H1 (cell line): Measurements from ENCODE around the gene MVP. TPM values are rescaled to one million over a fixed set of nuclear protein-coding genes. Genes with fewer than 3 reads are reported as not detected.

ENCODE experiments used
- CTCF ChIA-PET: fragments of 300-600 bp; sonication (Branson Sonifier 250); formaldehyde crosslinking; loops from one replicate; lab custom pipeline; 2021; ENCODE audit not compliant: partially characterized antibody; lab: Charles Lee
- POLR2A ChIA-PET: fragments of 300-600 bp; sonication (Branson Sonifier 250); formaldehyde crosslinking; loops from one replicate; lab custom pipeline; 2021; ENCODE audit warnings: inconsistent platforms; ENCODE audit not compliant: partially characterized antibody; lab: Charles Lee
- DNase-seq, 2 experiments: peaks; one replicate each; pipeline versions ENCODE4 v3.0.0 to v3.0.0-alpha.2; 2010 to 2022; ENCODE audit warnings: low spot score in 2 of 2, low read depth in 1 of 2, mixed read lengths in 1 of 2
- FAIRE-seq: peaks from 2 replicates; lab custom pipeline; 2011; peaks lifted over from hg19 to GRCh38; lab: Jason Lieb, UNC
- H2AFZ ChIP-seq: 2 replicates; pipeline ENCODE4 v1.8.1; 2012; ENCODE audit warnings: low read length, inconsistent platforms
- H2AK5ac ChIP-seq: 2 replicates; pipeline ENCODE4 v1.6.1; 2013; ENCODE audit warnings: low read depth, low read length
- H2BK120ac ChIP-seq: replicated peaks from 2 replicates; pipeline ENCODE3; 2013; ENCODE audit warnings: low read depth, low read length, inconsistent platforms
- H2BK12ac ChIP-seq: 2 replicates; pipeline ENCODE4 v1.6.1; 2013; ENCODE audit warnings: low read depth, low read length
- H2BK15ac ChIP-seq: 2 replicates; pipeline ENCODE4 v1.6.1; 2013; ENCODE audit warnings: low read length
- H2BK20ac ChIP-seq: 2 replicates; pipeline ENCODE4 v1.6.1; 2013; ENCODE audit warnings: low read length
- H2BK5ac ChIP-seq: 2 replicates; pipeline ENCODE4 v1.6.1; 2013; ENCODE audit warnings: low read depth, low read length
- H3K14ac ChIP-seq: 2 replicates; pipeline ENCODE4 v1.6.1; 2013; ENCODE audit warnings: inconsistent platforms; ENCODE audit not compliant: insufficient read length
- H3K18ac ChIP-seq: 2 replicates; pipeline ENCODE4 v1.6.1; 2013; ENCODE audit warnings: low read length; ENCODE audit errors: extremely low read depth
- H3K23ac ChIP-seq: 2 replicates; pipeline ENCODE4 v1.6.1; 2013; ENCODE audit warnings: inconsistent platforms; ENCODE audit not compliant: insufficient read length
- H3K23me2 ChIP-seq: 2 replicates; pipeline ENCODE4 v1.6.1; 2013; ENCODE audit warnings: low read depth, low read length
- H3K27ac ChIP-seq: 2 replicates; pipeline ENCODE4 v1.6.1; 2011; ENCODE audit warnings: low read depth, low read length, inconsistent platforms
- H3K27me3 ChIP-seq, 4 experiments: replicated peaks in 1 of 4; 1 replicate in 1 of 4; 2 replicates in 3 of 4; pipeline versions ENCODE4 v1.6.1 to v1.8.1; 2011 to 2013; ENCODE audit warnings: low read length in 3 of 4, mild to moderate bottlenecking in 3 of 4, inconsistent platforms in 2 of 4, mixed read lengths in 2 of 4, moderate library complexity in 1 of 4; ENCODE audit not compliant: control insufficient read depth in 3 of 4, insufficient read depth in 3 of 4; ENCODE audit errors: extremely low read depth in 1 of 4
- H3K36me3 ChIP-seq, 4 experiments: 2 replicates each; pipeline versions ENCODE4 v1.6.1 to v1.8.1; 2011 to 2013; ENCODE audit warnings: mild to moderate bottlenecking in 4 of 4, low read length in 3 of 4, moderate library complexity in 2 of 4, control low read depth in 1 of 4, inconsistent platforms in 1 of 4; ENCODE audit not compliant: insufficient read depth in 4 of 4, control insufficient read depth in 2 of 4
- H3K4ac ChIP-seq: replicated peaks from 2 replicates; pipeline ENCODE3; 2013; ENCODE audit warnings: low read length, low read depth, mixed read lengths, inconsistent platforms; ENCODE audit not compliant: insufficient read length
- H3K4me1 ChIP-seq, 4 experiments: replicated peaks in 1 of 4; 1 replicate in 1 of 4; 2 replicates in 3 of 4; pipeline versions ENCODE4 v1.6.1 to v1.8.1; 2011 to 2013; ENCODE audit warnings: low read length in 3 of 4, inconsistent platforms in 2 of 4, mixed read lengths in 1 of 4; ENCODE audit not compliant: insufficient read depth in 4 of 4, control insufficient read depth in 3 of 4
- H3K4me2 ChIP-seq, 2 experiments: 2 replicates each; pipeline versions ENCODE4 v1.6.1 to v1.8.1; 2011 to 2013; ENCODE audit warnings: low read depth in 2 of 2, low read length in 2 of 2, control low read depth in 1 of 2, inconsistent platforms in 1 of 2, mild to moderate bottlenecking in 1 of 2; ENCODE audit not compliant: insufficient read depth in 1 of 2
- H3K4me3 ChIP-seq, 4 experiments: fragments of 200-600, 300-600 bp in 1 of 4; sonication (generic), shearing (Covaris generic), sonication (Bioruptor Twin) in 1 of 4; 2 replicates each; pipeline versions ENCODE4 v1.5.1 to v1.8.1; 2011 to 2016; ENCODE audit warnings: low read length in 4 of 4, low read depth in 3 of 4, control low read depth in 2 of 4, inconsistent platforms in 2 of 4, mild to moderate bottlenecking in 2 of 4, mixed read lengths in 1 of 4, moderate library complexity in 1 of 4; ENCODE audit not compliant: insufficient read depth in 2 of 4; ENCODE audit errors: extremely low read depth in 1 of 4
- H3K56ac ChIP-seq: replicated peaks from 2 replicates; pipeline ENCODE3; 2013; ENCODE audit warnings: low read depth, mild to moderate bottlenecking, mixed read lengths, low read length, inconsistent platforms; ENCODE audit not compliant: insufficient read length
- H3K79me1 ChIP-seq: 2 replicates; pipeline ENCODE4 v1.6.1; 2013; ENCODE audit warnings: low read depth, low read length, control low read depth
- H3K79me2 ChIP-seq, 2 experiments: 2 replicates each; pipeline versions ENCODE4 v1.6.1 to v1.8.1; 2012 to 2013; ENCODE audit warnings: low read length in 2 of 2, mild to moderate bottlenecking in 2 of 2, inconsistent platforms in 1 of 2; ENCODE audit not compliant: insufficient read depth in 2 of 2, control insufficient read depth in 1 of 2
- H3K9ac ChIP-seq, 4 experiments: replicated peaks in 1 of 4; 1 replicate in 1 of 4; 2 replicates in 3 of 4; pipeline versions ENCODE4 v1.6.1 to v1.8.1; 2011 to 2013; ENCODE audit warnings: low read depth in 3 of 4, low read length in 3 of 4, control low read depth in 2 of 4, mild to moderate bottlenecking in 2 of 4, moderate library complexity in 2 of 4, inconsistent platforms in 1 of 4; ENCODE audit errors: extremely low read depth in 1 of 4
- H3K9me3 ChIP-seq, 2 experiments: 2 replicates each; pipeline versions ENCODE4 v1.6.1 to v1.8.1; 2012 to 2013; ENCODE audit warnings: mild to moderate bottlenecking in 2 of 2, moderate library complexity in 2 of 2, control low read depth in 1 of 2, inconsistent platforms in 1 of 2, low read depth in 1 of 2, low read length in 1 of 2, mixed read lengths in 1 of 2; ENCODE audit not compliant: insufficient read depth in 2 of 2
- H4K20me1 ChIP-seq, 2 experiments: replicated peaks in 1 of 2; 2 replicates each; pipeline versions ENCODE3 to v1.8.1; 2011 to 2013; ENCODE audit warnings: inconsistent platforms in 2 of 2, low read length in 2 of 2, mild to moderate bottlenecking in 1 of 2; ENCODE audit not compliant: insufficient read depth in 2 of 2, control insufficient read depth in 1 of 2
- H4K5ac ChIP-seq: 2 replicates; pipeline ENCODE4 v1.6.1; 2013; ENCODE audit warnings: low read length, low read depth, mixed read lengths, inconsistent platforms; ENCODE audit not compliant: insufficient read length
- H4K8ac ChIP-seq: 2 replicates; pipeline ENCODE4 v1.8.0; 2013; ENCODE audit warnings: mild to moderate bottlenecking, moderate library complexity, low read length, inconsistent platforms; ENCODE audit not compliant: insufficient read depth; ENCODE audit errors: extremely low read depth
- H4K91ac ChIP-seq: replicated peaks from 2 replicates; pipeline ENCODE3; 2013; ENCODE audit warnings: low read length, mixed read lengths, inconsistent platforms; ENCODE audit not compliant: insufficient read length
- BCL11A ChIP-seq, 2 experiments: IDR thresholded peaks; one replicate each; pipeline ENCODE4 v1.6.1; 2011; ENCODE audit warnings: low read depth in 2 of 2, low read length in 2 of 2, mild to moderate bottlenecking in 2 of 2
- CBX5 ChIP-seq: fragments of 300-800, 300-1000 bp; sonication (generic); IDR thresholded peaks from 2 replicates; pipeline ENCODE4 v1.7.1; 2016; ENCODE audit warnings: antibody characterized with exemption, low read length, low read depth
- CEBPB ChIP-seq: IDR thresholded peaks from 2 replicates; pipeline ENCODE4 v1.6.1; 2012; ENCODE audit warnings: low read depth, low read length
- CTBP2 ChIP-seq: IDR thresholded peaks from 2 replicates; pipeline ENCODE4 v1.7.0; 2011; ENCODE audit warnings: borderline replicate concordance, mild to moderate bottlenecking, moderate library complexity, mixed read lengths, low read length; ENCODE audit not compliant: insufficient read depth, insufficient read length
- EGR1 ChIP-seq: IDR thresholded peaks from 2 replicates; pipeline ENCODE4 v1.6.1; 2011; ENCODE audit warnings: low read depth, low read length, borderline replicate concordance
- FOSL1 ChIP-seq: IDR thresholded peaks from 2 replicates; pipeline ENCODE4 v1.6.1; 2011; ENCODE audit warnings: mild to moderate bottlenecking, low read depth, low read length, moderate library complexity; ENCODE audit not compliant: insufficient read depth
- KDM1A ChIP-seq: fragments of 200-600, 300-600 bp; sonication (generic); IDR thresholded peaks from 2 replicates; pipeline ENCODE4 v1.7.1; 2016; ENCODE audit warnings: mild to moderate bottlenecking, low read length, borderline replicate concordance
- PHF8 ChIP-seq: fragments of 200-600 bp; sonication (generic); conservative IDR thresholded peaks from 2 replicates; pipeline ENCODE4 v1.7.1; 2012; ENCODE audit warnings: low read depth, mild to moderate bottlenecking, inconsistent platforms, low read length, moderate library complexity
- POU5F1 ChIP-seq: IDR thresholded peaks from 2 replicates; pipeline ENCODE4 v1.6.1; 2011; ENCODE audit warnings: low read depth, mild to moderate bottlenecking, low read length, moderate library complexity
- RAD21 ChIP-seq, 2 experiments: IDR thresholded peaks in 1 of 2; conservative IDR thresholded peaks in 1 of 2; 2 replicates each; pipeline ENCODE4 v1.6.1; 2011; ENCODE audit warnings: low read depth in 2 of 2, low read length in 2 of 2, improper control_type of control experiment in 1 of 2, inconsistent platforms in 1 of 2, mild to moderate bottlenecking in 1 of 2, moderate library complexity in 1 of 2
- RXRA ChIP-seq: IDR thresholded peaks from 2 replicates; pipeline ENCODE4 v1.6.1; 2011; ENCODE audit warnings: low read depth, mild to moderate bottlenecking, low read length, moderate library complexity; ENCODE audit not compliant: insufficient read depth
- SIRT6 ChIP-seq: IDR thresholded peaks from one replicate; pipeline ENCODE4 v1.7.1; 2012; ENCODE audit warnings: low read length, inconsistent platforms
- SP4 ChIP-seq: IDR thresholded peaks from 2 replicates; pipeline ENCODE4 v1.6.1; 2012; ENCODE audit warnings: low read length, inconsistent platforms
- TBP ChIP-seq: IDR thresholded peaks from 2 replicates; pipeline ENCODE4 v1.6.1; 2011; ENCODE audit warnings: low read depth, low read length, improper control_type of control experiment
- TCF12 ChIP-seq: IDR thresholded peaks from 2 replicates; pipeline ENCODE4 v1.6.1; 2011; ENCODE audit warnings: low read depth, mild to moderate bottlenecking, low read length
- WGBS, 2 experiments: shearing (Covaris generic) in 1 of 2; methylation state at CpG; one replicate each; pipeline versions ENCODE4 v1.1.6 to v1.1.7; 2013 to 2015; ENCODE audit warnings: low lambda C conversion rate in 2 of 2, mixed read lengths in 2 of 2, inconsistent platforms in 1 of 2, low coverage in 1 of 2, missing lambda C conversion rate in 1 of 2; ENCODE audit not compliant: insufficient replicate concordance in 2 of 2, insufficient coverage in 1 of 2, insufficient read length in 1 of 2; ENCODE audit errors: extremely low coverage in 1 of 2, missing lambda C conversion rate in 1 of 2; 5-methylcytosine and 5-hydroxymethylcytosine counted together
- polyA plus RNA-seq, 7 experiments: library from polyadenylated mRNA; depleted of rRNA in 3 of 7; stranded (reverse) in 5 of 7; unstranded in 2 of 7; fragments of >200 nt in 5 of 7; fragments of 200-250 nt in 2 of 7; gene quantifications; 1 replicate in 5 of 7; 2 replicates in 1 of 7; 4 replicates in 1 of 7; pipeline versions ENCODE4 v1.2.1 to v1.2.3, GENCODE V29; 2011 to 2013; ENCODE audit warnings: missing spikeins in 2 of 7, mixed read lengths in 2 of 7
- total RNA-seq: library from RNA; stranded (reverse); fragmentation: NEBNext Ultra II Directional; extraction: Animal tissue kit (Norgen Biotek cat#: 25700); gene quantifications from 2 replicates; pipeline ENCODE4 v1.2.1, GENCODE V29; 2021

Gene MVP
- total and polyA plus RNA-seq, 2 of the 8 experiments (the other 6 are each of a cell fraction or from before 2014, with no cell fraction given), result 1.9 TPM

GRCh38 chr16:29841631-29842030 is 21.4 kb downstream of the MVP start:
- H2BK5ac ChIP-seq, result no peak overlapping the region
- no peaks in the 10 kb centered on the region for H3K9me3 ChIP-seq
- H3K23me2 ChIP-seq, result no peaks in the 10 kb centered on the region
- no peak overlapping the region for H2AK5ac ChIP-seq
- no peak overlapping the region for H3K23ac ChIP-seq
- ChIA-PET CTCF (interaction anchor here (0.7 to 4.2 kb wide), 10 partner anchors 8 to 568 kb away, joined by 3 to 28 read pairs (median 4); partner anchors contain the start of genes MAZ, MVP and TBX6), POLR2A (interaction anchor here (0.6 to 12.7 kb wide), 2 partner anchors 8 to 19 kb away, joined by 3 to 167 read pairs; partner anchors contain the start of genes MVP and PAGR1)
- H2BK15ac ChIP-seq, result no peak overlapping the region
- no peaks in the 10 kb centered on the region for H3K79me1 ChIP-seq
- H3K18ac ChIP-seq, result no peak overlapping the region
- H3K56ac ChIP-seq, result no peak overlapping the region
- no peak overlapping the region for H2BK20ac ChIP-seq
- 93% methylated on average over 16 of the region's 23 CpGs; no CpG with 5 or more reads in 1 of the 2 experiments for WGBS, 2 experiments
- no peak overlapping the region for H3K27ac ChIP-seq
- H4K91ac ChIP-seq, result no peak overlapping the region
- H2AFZ ChIP-seq, result no peak overlapping the region
- no peak overlapping the region for H2BK12ac ChIP-seq
- no peaks in the 10 kb centered on the region for H3K27me3 ChIP-seq
- no peak overlapping the region for H4K8ac ChIP-seq
- no peak overlapping the region for H2BK120ac ChIP-seq
- no peak overlapping the region for H3K4me2 ChIP-seq
- H3K36me3 ChIP-seq, result no peaks in the 10 kb centered on the region
- FAIRE-seq, result no peak
- H3K4me1 ChIP-seq, result no peaks in the 10 kb centered on the region; a peak in 1 of 7 replicates
- H3K14ac ChIP-seq, result no peak overlapping the region
- H3K4ac ChIP-seq, result no peak overlapping the region
- no peaks in the 10 kb centered on the region for H4K20me1 ChIP-seq
- DNase-seq, result no peak
- no peak overlapping the region for H3K9ac ChIP-seq
- no peaks in the 10 kb centered on the region for H3K79me2 ChIP-seq
- H4K5ac ChIP-seq, result no peak overlapping the region
- no peak overlapping the region for H3K4me3 ChIP-seq
- TF ChIP-seq SP4, result no peak
- no peak for TF ChIP-seq TCF12
- TF ChIP-seq CTBP2, result no peak
- TF ChIP-seq POU5F1, result no peak
- no peak for TF ChIP-seq CBX5
- no peak for TF ChIP-seq KDM1A
- no peak for TF ChIP-seq TBP
- TF ChIP-seq RXRA, result no peak
- TF ChIP-seq CEBPB, result no peak
- TF ChIP-seq FOSL1, result no peak
- TF ChIP-seq SIRT6, result no peak
- TF ChIP-seq EGR1, result no peak
- no peak for TF ChIP-seq BCL11A (IDR thresholded peaks at IDR 0.05; ENCODE audit: low read depth in 2 of 2, low read length in 2 of 2)
- TF ChIP-seq PHF8, result no peak
- no peak for TF ChIP-seq RAD21 (IDR thresholded peaks at IDR 0.05 in 1 of 2, conservative IDR thresholded peaks at IDR 0.05 in 1 of 2; ENCODE audit: low read depth in 2 of 2, low read length in 2 of 2)
